DMS53 (cell line): ENCODE measurements around the gene PLD4.
A peak's percentile ranks its signal among the peaks of the same experiment; 100 is the strongest.
"Not testable (repeated sequence)": the region's sequence is repeated elsewhere in the genome, so short reads cannot be mapped to it uniquely, and the experiment has no call there.

Experiments used
- DNase-seq: peaks from one replicate; lab custom pipeline; 2025; lab: John Stamatoyannopoulos, UW

PLD4 gene

GRCh38 chr14:104886690-104887622, 37.7 kb upstream of the PLD4 start:
- DNase-seq: no peak

- no peak for DNase-seq
Observed at GRCh38 chr14:104887623-104888488, 36.8 kb upstream of the PLD4 start.

- DNase-seq: no peak
Observed at GRCh38 chr14:104888489-104889374, 35.9 kb upstream of the PLD4 start.

GRCh38 chr14:104889375-104889757, 35.3 kb upstream of the PLD4 start:
- no peak for DNase-seq

- DNase-seq: not testable (repeated sequence)
Observed at GRCh38 chr14:104890292-104890691, 34.4 kb upstream of the PLD4 start.

- DNase-seq: no peak
Observed at GRCh38 chr14:104891121-104891551, 33.5 kb upstream of the PLD4 start.

GRCh38 chr14:104891664-104892530, 32.8 kb upstream of the PLD4 start:
- no peak for DNase-seq

GRCh38 chr14:104892531-104893434, 31.9 kb upstream of the PLD4 start:
- no peak for DNase-seq

- DNase-seq: peak; percentile 36
Observed at GRCh38 chr14:104893435-104894207, 31.1 kb upstream of the PLD4 start.

- no peak for DNase-seq
Observed at GRCh38 chr14:104894331-104895206, 30.1 kb upstream of the PLD4 start.

- DNase-seq: peak; percentile 62
Observed at GRCh38 chr14:104895207-104895785, 29.4 kb upstream of the PLD4 start.

GRCh38 chr14:104895786-104896661, 28.7 kb upstream of the PLD4 start:
- DNase-seq: peak; percentile 94

- DNase-seq: no peak
Observed at GRCh38 chr14:104897330-104898194, 27.1 kb upstream of the PLD4 start.

GRCh38 chr14:104898195-104898558, 26.5 kb upstream of the PLD4 start:
- no peak for DNase-seq

- DNase-seq: no peak
Observed at GRCh38 chr14:104898870-104899510, 25.7 kb upstream of the PLD4 start.
